Endothelial cell (in vitro differentiated cells): Measurements from ENCODE around the gene FBXO21. TPM values are rescaled to one million over a fixed set of nuclear protein-coding genes. Genes with fewer than 3 reads are reported as not detected.

Experiments
- DNase-seq: peaks from one replicate; pipeline ENCODE4 v3.0.0; 2021; ENCODE audit warnings: low spot score
- H3K27ac Mint-ChIP-seq: one replicate; pipeline ENCODE4 v1.8.0; 2021; ENCODE audit warnings: mixed read lengths, inconsistent platforms; ENCODE audit not compliant: unreplicated experiment
- H3K27me3 Mint-ChIP-seq: one replicate; pipeline ENCODE4 v1.8.0; 2021; ENCODE audit warnings: mild to moderate bottlenecking, moderate library complexity, mixed read lengths, inconsistent platforms; ENCODE audit not compliant: unreplicated experiment
- H3K36me3 Mint-ChIP-seq: one replicate; pipeline ENCODE4 v1.8.0; 2021; ENCODE audit warnings: mild to moderate bottlenecking, low read depth, mixed read lengths, inconsistent platforms; ENCODE audit not compliant: unreplicated experiment
- H3K4me1 Mint-ChIP-seq: one replicate; pipeline ENCODE4 v1.8.0; 2021; ENCODE audit warnings: mild to moderate bottlenecking, mixed read lengths, inconsistent platforms; ENCODE audit not compliant: unreplicated experiment
- H3K4me3 Mint-ChIP-seq: one replicate; pipeline ENCODE4 v1.8.0; 2021; ENCODE audit warnings: mild to moderate bottlenecking, mixed read lengths, inconsistent platforms; ENCODE audit not compliant: unreplicated experiment
- H3K9me3 Mint-ChIP-seq: one replicate; pipeline ENCODE4 v1.8.0; 2021; ENCODE audit warnings: mixed read lengths, inconsistent platforms; ENCODE audit not compliant: unreplicated experiment
- total RNA-seq: library from RNA; stranded (reverse); fragmentation: NEBNext Ultra II Directional; extraction: Animal tissue kit (Norgen Biotek cat#: 25700); gene quantifications from one replicate; pipeline ENCODE4 v1.2.1, GENCODE V29; 2021; ENCODE audit not compliant: unreplicated experiment
- TF ChIP-seq, protein P1 (sequence below): fragments of 200-600 bp; sonication (generic); IDR thresholded peaks from one replicate; pipeline ENCODE4 v1.5.0; 2021; ENCODE audit warnings: antibody characterized with exemption; ENCODE audit not compliant: unreplicated experiment

FBXO21 gene
- total RNA-seq, 1 donor from 2014 or later, result 44.7 TPM

GRCh38 chr12:117166107-117166506 is 24.2 kb downstream of the FBXO21 start:
- no peak overlapping the region for H3K27ac Mint-ChIP-seq
- H3K4me1 Mint-ChIP-seq, result no peaks in the 10 kb centered on the region
- H3K9me3 Mint-ChIP-seq, result no peaks in the 10 kb centered on the region
- peaks cover 3% of the 10 kb centered on the region for H3K27me3 Mint-ChIP-seq
- DNase-seq, result no peak
- H3K36me3 Mint-ChIP-seq, result peaks cover 49% of the 10 kb centered on the region
- H3K4me3 Mint-ChIP-seq, result no peak overlapping the region
- TF ChIP-seq, protein P1, sequence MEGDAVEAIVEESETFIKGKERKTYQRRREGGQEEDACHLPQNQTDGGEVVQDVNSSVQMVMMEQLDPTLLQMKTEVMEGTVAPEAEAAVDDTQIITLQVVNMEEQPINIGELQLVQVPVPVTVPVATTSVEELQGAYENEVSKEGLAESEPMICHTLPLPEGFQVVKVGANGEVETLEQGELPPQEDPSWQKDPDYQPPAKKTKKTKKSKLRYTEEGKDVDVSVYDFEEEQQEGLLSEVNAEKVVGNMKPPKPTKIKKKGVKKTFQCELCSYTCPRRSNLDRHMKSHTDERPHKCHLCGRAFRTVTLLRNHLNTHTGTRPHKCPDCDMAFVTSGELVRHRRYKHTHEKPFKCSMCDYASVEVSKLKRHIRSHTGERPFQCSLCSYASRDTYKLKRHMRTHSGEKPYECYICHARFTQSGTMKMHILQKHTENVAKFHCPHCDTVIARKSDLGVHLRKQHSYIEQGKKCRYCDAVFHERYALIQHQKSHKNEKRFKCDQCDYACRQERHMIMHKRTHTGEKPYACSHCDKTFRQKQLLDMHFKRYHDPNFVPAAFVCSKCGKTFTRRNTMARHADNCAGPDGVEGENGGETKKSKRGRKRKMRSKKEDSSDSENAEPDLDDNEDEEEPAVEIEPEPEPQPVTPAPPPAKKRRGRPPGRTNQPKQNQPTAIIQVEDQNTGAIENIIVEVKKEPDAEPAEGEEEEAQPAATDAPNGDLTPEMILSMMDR, result no peak

DNA sequence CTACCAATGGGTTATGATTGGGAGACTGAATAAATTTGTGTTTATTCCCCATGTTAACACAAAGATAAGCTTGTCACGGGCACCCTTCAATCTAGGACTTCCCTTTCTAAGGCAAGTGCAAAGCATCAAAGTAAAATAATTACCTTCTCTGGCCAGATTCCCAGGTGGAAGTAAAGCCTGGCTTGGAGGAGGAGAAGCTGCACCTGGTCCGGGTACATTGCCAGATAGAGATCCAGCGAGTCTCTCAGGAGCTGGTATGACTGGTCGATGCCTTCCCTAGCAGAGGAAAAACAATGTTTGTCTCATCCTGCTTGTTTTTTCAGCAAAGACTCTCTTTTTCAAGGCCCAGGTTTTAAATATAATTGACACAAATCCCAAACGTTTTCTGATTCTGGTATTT is 24.9 kb downstream of the FBXO21 start:
- Mint-ChIP-seq H3K27ac (no peak overlapping the region), H3K36me3 (peaks cover 53% of the 10 kb centered on the region), H3K9me3 (no peaks in the 10 kb centered on the region), H3K4me3 (peak overlapping the region; percentile 11), H3K4me1 (no peaks in the 10 kb centered on the region), H3K27me3 (peaks cover 3% of the 10 kb centered on the region)
- TF ChIP-seq, protein P1, result no peak
- no peak for DNase-seq

GRCh38 chr12:117162633-117163032 is 27.6 kb downstream of the FBXO21 start:
- Mint-ChIP-seq H3K27me3 (peaks cover 3% of the 10 kb centered on the region), H3K9me3 (no peaks in the 10 kb centered on the region), H3K4me3 (no peak overlapping the region), H3K27ac (no peak overlapping the region), H3K36me3 (peaks cover 65% of the 10 kb centered on the region), H3K4me1 (no peaks in the 10 kb centered on the region)
- TF ChIP-seq, protein P1, result no peak
- no peak for DNase-seq

DNA sequence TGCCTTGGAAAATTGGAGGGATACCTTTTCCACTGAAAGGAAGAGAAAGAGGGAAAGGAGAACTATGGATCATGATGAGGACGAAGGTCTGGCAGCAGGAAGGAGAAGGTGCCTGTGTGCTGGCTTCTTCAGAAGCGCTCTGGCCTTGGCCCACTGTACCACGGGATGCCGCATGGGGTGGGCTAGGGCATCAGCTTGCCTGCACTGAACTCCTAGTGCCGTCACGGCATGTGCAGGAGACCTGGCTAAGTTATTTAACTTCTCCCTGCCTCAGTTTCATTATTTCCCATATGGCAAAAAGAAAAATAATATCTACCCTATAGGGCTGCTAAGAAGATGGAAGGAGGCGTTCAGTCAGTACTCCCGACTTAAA is 28.1 kb downstream of the FBXO21 start:
- TF ChIP-seq, protein P1, result no peak
- H3K4me3 Mint-ChIP-seq, result peak overlapping the region; percentile 31
- no peaks in the 10 kb centered on the region for H3K9me3 Mint-ChIP-seq
- DNase-seq, result no peak
- H3K36me3 Mint-ChIP-seq, result peaks cover 69% of the 10 kb centered on the region
- H3K27me3 Mint-ChIP-seq, result peaks cover 3% of the 10 kb centered on the region
- H3K4me1 Mint-ChIP-seq, result no peaks in the 10 kb centered on the region
- H3K27ac Mint-ChIP-seq, result no peak overlapping the region

- TF ChIP-seq, protein P1, result no peak
- peak overlapping the region; percentile 68 for H3K4me3 Mint-ChIP-seq
- no peak overlapping the region for H3K27ac Mint-ChIP-seq
- peaks cover 3% of the 10 kb centered on the region for H3K27me3 Mint-ChIP-seq
- H3K4me1 Mint-ChIP-seq, result no peaks in the 10 kb centered on the region
- no peaks in the 10 kb centered on the region for H3K9me3 Mint-ChIP-seq
- peaks cover 63% of the 10 kb centered on the region for H3K36me3 Mint-ChIP-seq
- no peak for DNase-seq
Measured at GRCh38 chr12:117161460-117162166, 28.7 kb downstream of the FBXO21 start.
